Activated CD8-positive, alpha-beta memory T cell treated with anti-CD3 and anti-CD28 coated beads for 36 hours (primary cell): ENCODE measurements around the gene UROC1. TPM values are rescaled to one million over a fixed set of nuclear protein-coding genes. Genes with fewer than 3 reads are reported as not detected.

ENCODE experiments used
- CTCF ChIA-PET: fragments of 350-600 bp; sonication (Branson Sonifier 250); formaldehyde crosslinking; loops from one replicate; lab custom pipeline; 2021; ENCODE audit warnings: antibody characterized with exemption; lab: Charles Lee
- POLR2A ChIA-PET: fragments of 350-600 bp; sonication (Branson Sonifier 250); formaldehyde crosslinking; loops from one replicate; lab custom pipeline; 2021; ENCODE audit warnings: antibody characterized with exemption; lab: Charles Lee
- total RNA-seq, 2 experiments: library from RNA; stranded (reverse); gene quantifications; one replicate each; pipeline ENCODE4 v1.2.3, GENCODE V29; 2021

Gene UROC1
- total RNA-seq, 2 experiments from 2014 or later: not detected

- CTCF ChIA-PET: no interaction called here
- POLR2A ChIA-PET: interaction anchor here (0.6 kb wide), 1 partner anchor 32 kb away, joined by 3 read pairs; no protein-coding TSS in a partner anchor
These were observed 44.0 kb downstream of the UROC1 start for GRCh38 chr3:126473292-126474168.

- ChIA-PET CTCF (no interaction called here), POLR2A (no interaction called here)
These were observed 45.1 kb downstream of the UROC1 start for GRCh38 chr3:126472277-126473006.

GRCh38 chr3:126469479-126469878 lies 48.1 kb downstream of the UROC1 start:
- ChIA-PET CTCF (no interaction called here), POLR2A (no interaction called here)

GRCh38 chr3:126468028-126468891 lies 49.3 kb downstream of the UROC1 start:
- POLR2A ChIA-PET: no interaction called here
- CTCF ChIA-PET: no interaction called here

GRCh38 chr3:126467611-126467955 lies 50.0 kb downstream of the UROC1 start:
- POLR2A ChIA-PET: no interaction called here
- CTCF ChIA-PET: no interaction called here

GRCh38 chr3:126466886-126467610 lies 50.5 kb downstream of the UROC1 start:
- ChIA-PET POLR2A (no interaction called here), CTCF (no interaction called here)

GRCh38 chr3:126465928-126466544 lies 51.5 kb downstream of the UROC1 start:
- POLR2A ChIA-PET: no interaction called here
- CTCF ChIA-PET: no interaction called here

GRCh38 chr3:126464997-126465396 lies 52.6 kb downstream of the UROC1 start:
- ChIA-PET POLR2A (no interaction called here), CTCF (no interaction called here)

- ChIA-PET CTCF (no interaction called here), POLR2A (no interaction called here)
These were observed 53.1 kb downstream of the UROC1 start for GRCh38 chr3:126464494-126464893.

GRCh38 chr3:126464093-126464492 lies 53.5 kb downstream of the UROC1 start:
- POLR2A ChIA-PET: no interaction called here
- CTCF ChIA-PET: no interaction called here

- ChIA-PET CTCF (no interaction called here), POLR2A (no interaction called here)
These were observed 54.1 kb downstream of the UROC1 start for GRCh38 chr3:126463521-126463920.

GRCh38 chr3:126461450-126462070 lies 56.0 kb downstream of the UROC1 start:
- POLR2A ChIA-PET: no interaction called here
- CTCF ChIA-PET: no interaction called here

GRCh38 chr3:126460381-126460780 lies 57.2 kb downstream of the UROC1 start:
- ChIA-PET POLR2A (no interaction called here), CTCF (no interaction called here)

GRCh38 chr3:126459763-126460127 lies 57.8 kb downstream of the UROC1 start:
- POLR2A ChIA-PET: no interaction called here
- CTCF ChIA-PET: no interaction called here

GRCh38 chr3:126459111-126459762 lies 58.3 kb downstream of the UROC1 start:
- ChIA-PET CTCF (no interaction called here), POLR2A (no interaction called here)

GRCh38 chr3:126456766-126457388 lies 60.7 kb downstream of the UROC1 start:
- ChIA-PET POLR2A (no interaction called here), CTCF (no interaction called here)

GRCh38 chr3:126456211-126456610 lies 61.4 kb downstream of the UROC1 start:
- ChIA-PET CTCF (no interaction called here), POLR2A (interaction anchor here (0.6 kb wide), 1 partner anchor 860 kb away, joined by 3 read pairs; no protein-coding TSS in a partner anchor)
